ENCODE measurements around the gene ZNF428.

DNA sequence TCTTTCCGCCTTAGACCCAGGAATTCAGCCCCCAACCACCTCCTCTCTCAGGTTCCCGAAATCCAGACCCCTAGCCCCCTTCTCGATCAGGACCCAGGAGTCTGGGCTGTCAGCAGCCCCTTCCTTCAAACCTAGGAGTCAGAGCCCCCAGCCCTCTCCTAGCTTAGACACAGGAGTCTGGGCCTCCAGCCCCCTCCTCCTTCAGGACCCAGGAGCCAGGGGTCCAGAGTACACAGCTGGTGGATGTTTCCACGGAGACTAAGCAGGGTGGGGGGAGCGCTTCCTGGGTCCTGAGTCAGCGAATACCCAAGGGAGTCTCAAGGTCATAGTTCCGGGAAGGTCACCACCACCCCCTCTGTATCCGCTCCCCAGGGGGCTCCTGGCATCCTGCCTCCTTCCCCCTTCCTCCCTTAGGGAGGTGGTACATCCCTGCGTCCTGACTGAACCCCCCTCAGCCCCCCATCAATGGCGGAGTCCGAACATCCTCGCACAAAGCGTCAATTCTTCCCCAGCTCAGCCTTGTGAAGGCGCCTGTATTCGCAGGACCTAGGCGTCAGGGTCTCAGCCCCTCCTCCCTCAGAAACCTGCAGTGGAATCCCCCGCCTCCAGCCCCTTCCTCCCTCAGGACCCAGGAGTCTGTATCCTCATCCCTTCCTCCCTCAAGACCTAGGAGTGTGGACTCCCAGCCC is 15.6 kb upstream of the ZNF428 start:
- TF ChIP-seq, protein P1, sequence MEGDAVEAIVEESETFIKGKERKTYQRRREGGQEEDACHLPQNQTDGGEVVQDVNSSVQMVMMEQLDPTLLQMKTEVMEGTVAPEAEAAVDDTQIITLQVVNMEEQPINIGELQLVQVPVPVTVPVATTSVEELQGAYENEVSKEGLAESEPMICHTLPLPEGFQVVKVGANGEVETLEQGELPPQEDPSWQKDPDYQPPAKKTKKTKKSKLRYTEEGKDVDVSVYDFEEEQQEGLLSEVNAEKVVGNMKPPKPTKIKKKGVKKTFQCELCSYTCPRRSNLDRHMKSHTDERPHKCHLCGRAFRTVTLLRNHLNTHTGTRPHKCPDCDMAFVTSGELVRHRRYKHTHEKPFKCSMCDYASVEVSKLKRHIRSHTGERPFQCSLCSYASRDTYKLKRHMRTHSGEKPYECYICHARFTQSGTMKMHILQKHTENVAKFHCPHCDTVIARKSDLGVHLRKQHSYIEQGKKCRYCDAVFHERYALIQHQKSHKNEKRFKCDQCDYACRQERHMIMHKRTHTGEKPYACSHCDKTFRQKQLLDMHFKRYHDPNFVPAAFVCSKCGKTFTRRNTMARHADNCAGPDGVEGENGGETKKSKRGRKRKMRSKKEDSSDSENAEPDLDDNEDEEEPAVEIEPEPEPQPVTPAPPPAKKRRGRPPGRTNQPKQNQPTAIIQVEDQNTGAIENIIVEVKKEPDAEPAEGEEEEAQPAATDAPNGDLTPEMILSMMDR (conservative IDR thresholded peaks at IDR 0.05; ENCODE audit: low read length), result no peak
- TF ChIP-seq EZH2phosphoT487 (IDR thresholded peaks at IDR 0.05; ENCODE audit: borderline replicate concordance), result no peak

Data from Loucy (cell line).